Memory B cell (primary cell): ENCODE measurements around the gene SEMA5A.

Experiments
- ATAC-seq: fragments of 150-1000 bp; cut with Tn5 transposase; 2 replicates; pipeline ENCODE4 v1.10.0; 2021; ENCODE audit warnings: low read depth, mild to moderate bottlenecking, moderate library complexity
- DNase-seq, 2 donors: peaks; one replicate each; pipeline ENCODE4 v3.0.0; 2022; ENCODE audit warnings: low spot score in 2 of 2
- H3K27ac Mint-ChIP-seq: one replicate; pipeline ENCODE4 v1.8.0; 2022; ENCODE audit warnings: mild to moderate bottlenecking, moderate library complexity, mixed read lengths
- H3K27me3 Mint-ChIP-seq: one replicate; pipeline ENCODE4 v1.8.0; 2022; ENCODE audit warnings: mixed read lengths
- H3K36me3 Mint-ChIP-seq: one replicate; pipeline ENCODE4 v1.8.0; 2022; ENCODE audit warnings: mild to moderate bottlenecking, mixed read lengths
- H3K4me1 Mint-ChIP-seq: one replicate; pipeline ENCODE4 v1.8.0; 2022; ENCODE audit warnings: mixed read lengths
- H3K4me3 Mint-ChIP-seq: one replicate; pipeline ENCODE4 v1.8.0; 2022; ENCODE audit warnings: mild to moderate bottlenecking, moderate library complexity, mixed read lengths
- H3K9me3 Mint-ChIP-seq: one replicate; pipeline ENCODE4 v1.8.0; 2022; ENCODE audit warnings: mixed read lengths

SEMA5A gene

DNA sequence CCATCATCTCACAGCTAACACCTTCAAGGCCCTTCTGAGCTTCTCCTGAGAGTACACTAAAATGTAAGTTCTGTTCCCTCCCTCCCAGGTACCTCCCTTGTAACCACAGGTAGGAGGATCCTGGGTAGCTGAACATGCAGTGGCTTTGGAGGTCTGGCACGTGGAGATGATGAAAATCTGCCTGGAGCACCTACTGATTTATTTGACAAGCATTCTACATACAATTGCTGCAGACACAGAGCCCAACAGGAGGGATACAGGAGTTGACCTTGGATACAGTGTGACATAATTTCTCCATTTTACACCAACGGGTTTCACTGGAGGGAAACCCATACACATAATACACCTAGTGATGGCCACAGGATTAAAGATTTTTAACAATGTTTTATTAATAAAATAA is 478.7 kb downstream of the SEMA5A start:
- peaks cover 6% of the 10 kb centered on the region for H3K9me3 Mint-ChIP-seq
- DNase-seq (no peak), ATAC-seq (no peak)
- H3K27me3 Mint-ChIP-seq, result no peaks in the 10 kb centered on the region
- no peaks in the 10 kb centered on the region for H3K36me3 Mint-ChIP-seq
- no peak overlapping the region for H3K4me3 Mint-ChIP-seq
- H3K27ac Mint-ChIP-seq, result no peak overlapping the region
- no peaks in the 10 kb centered on the region for H3K4me1 Mint-ChIP-seq

GRCh38 chr5:9066349-9066748 is 479.5 kb downstream of the SEMA5A start:
- ATAC-seq (no peak), DNase-seq (no peak)
- Mint-ChIP-seq H3K36me3 (no peaks in the 10 kb centered on the region), H3K4me3 (no peak overlapping the region), H3K27ac (no peak overlapping the region), H3K4me1 (no peaks in the 10 kb centered on the region), H3K9me3 (peaks cover 2% of the 10 kb centered on the region), H3K27me3 (no peaks in the 10 kb centered on the region)

DNA sequence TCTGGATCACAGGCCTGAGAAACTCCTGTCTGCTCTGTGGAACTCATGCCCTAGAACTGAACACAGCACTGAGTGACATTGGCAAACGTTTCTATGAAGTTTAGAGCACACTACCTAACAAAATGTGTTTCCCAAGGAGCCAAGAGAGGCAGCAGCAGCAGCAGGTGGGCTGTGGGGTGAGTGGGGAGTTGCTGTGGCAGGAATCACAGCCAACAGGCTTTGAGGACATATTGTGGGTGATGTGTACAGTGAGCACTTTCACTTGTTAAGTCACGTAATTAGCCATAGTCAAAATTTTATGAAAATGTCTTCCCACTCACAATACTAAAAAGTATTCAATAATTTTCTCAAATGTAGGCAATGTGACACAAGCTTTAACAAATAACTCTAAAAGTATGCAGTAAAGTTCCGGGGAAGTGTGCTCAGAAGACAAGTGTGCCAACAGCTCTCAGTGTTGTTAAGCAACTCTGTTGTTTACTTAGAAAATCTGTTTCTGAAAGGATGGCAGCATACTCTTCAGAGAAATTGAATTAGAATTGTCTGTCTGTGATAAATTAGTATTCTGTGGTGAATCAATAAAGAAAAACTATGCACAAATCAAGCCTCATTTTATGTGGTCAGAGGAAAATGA is 482.1 kb downstream of the SEMA5A start:
- Mint-ChIP-seq H3K4me3 (no peak overlapping the region), H3K27me3 (no peaks in the 10 kb centered on the region), H3K27ac (no peak overlapping the region), H3K9me3 (peaks cover 2% of the 10 kb centered on the region), H3K4me1 (no peaks in the 10 kb centered on the region), H3K36me3 (no peaks in the 10 kb centered on the region)
- no peak for ATAC-seq
- DNase-seq, result no peak

- Mint-ChIP-seq H3K9me3 (peaks cover 2% of the 10 kb centered on the region), H3K27me3 (no peaks in the 10 kb centered on the region), H3K4me1 (no peaks in the 10 kb centered on the region), H3K36me3 (no peaks in the 10 kb centered on the region), H3K27ac (no peak overlapping the region), H3K4me3 (no peak overlapping the region)
- ATAC-seq (no peak), DNase-seq (no peak)
Measured at GRCh38 chr5:9062873-9063272, 483.0 kb downstream of the SEMA5A start.

- Mint-ChIP-seq H3K9me3 (peaks cover 2% of the 10 kb centered on the region), H3K27ac (no peak overlapping the region), H3K27me3 (no peaks in the 10 kb centered on the region), H3K36me3 (no peaks in the 10 kb centered on the region), H3K4me3 (no peak overlapping the region), H3K4me1 (no peaks in the 10 kb centered on the region)
- no peak for DNase-seq
- no peak for ATAC-seq
Measured at GRCh38 chr5:9059920-9060691, 485.8 kb downstream of the SEMA5A start.

DNA sequence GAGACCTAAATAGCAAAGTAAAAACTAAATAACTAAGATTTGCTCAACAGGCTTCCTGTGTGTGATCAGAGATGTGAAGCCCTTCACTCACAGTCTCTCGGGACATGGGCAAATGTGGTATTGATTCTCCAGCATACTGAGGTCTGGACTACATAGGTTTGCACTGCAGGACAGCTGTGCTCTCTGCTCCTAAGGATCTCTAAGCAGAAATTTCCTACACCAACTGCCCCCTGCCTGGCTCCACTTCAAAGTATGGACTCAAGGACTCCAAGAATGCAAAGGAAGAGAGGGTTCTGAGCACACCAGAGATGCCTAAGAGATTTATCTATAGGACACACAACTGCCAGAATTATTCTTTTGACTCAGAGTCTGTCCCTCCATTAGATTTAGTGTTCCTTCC is 487.2 kb downstream of the SEMA5A start:
- Mint-ChIP-seq H3K27ac (no peak overlapping the region), H3K36me3 (no peaks in the 10 kb centered on the region), H3K9me3 (no peaks in the 10 kb centered on the region), H3K27me3 (no peaks in the 10 kb centered on the region), H3K4me1 (no peaks in the 10 kb centered on the region), H3K4me3 (no peak overlapping the region)
- no peak for ATAC-seq
- no peak for DNase-seq

- Mint-ChIP-seq H3K27ac (no peak overlapping the region), H3K36me3 (no peaks in the 10 kb centered on the region), H3K4me3 (no peak overlapping the region), H3K9me3 (no peaks in the 10 kb centered on the region), H3K4me1 (no peaks in the 10 kb centered on the region), H3K27me3 (no peaks in the 10 kb centered on the region)
- DNase-seq (no peak), ATAC-seq (no peak)
Measured at GRCh38 chr5:9058161-9058560, 487.7 kb downstream of the SEMA5A start.

DNA sequence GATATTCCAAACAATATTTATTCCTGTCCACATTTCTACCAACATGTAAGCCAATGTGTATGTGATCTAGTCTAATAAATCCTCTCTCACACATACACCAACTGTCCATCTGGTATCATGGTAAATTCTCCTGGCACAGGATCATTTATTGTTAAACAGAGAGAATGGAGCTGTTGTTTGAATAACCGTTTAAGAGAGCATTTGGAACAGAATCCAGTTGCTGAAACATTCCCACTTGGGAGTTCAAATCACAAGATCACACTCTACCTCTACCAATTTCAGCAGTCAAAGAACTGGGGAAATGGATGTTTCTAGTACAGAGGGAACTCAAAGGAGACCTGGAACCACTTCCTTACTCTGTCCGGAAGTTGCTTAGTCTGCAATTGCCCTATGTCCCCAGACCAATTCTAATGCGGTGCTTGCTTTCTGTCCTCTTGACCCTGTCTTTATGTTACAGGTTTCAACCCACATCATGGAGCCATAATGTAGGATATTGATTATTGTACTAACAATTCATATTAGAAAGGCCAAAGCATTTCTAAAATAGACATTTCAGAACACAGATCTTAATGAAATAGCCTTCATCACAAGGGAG is 488.4 kb downstream of the SEMA5A start:
- Mint-ChIP-seq H3K4me3 (no peak overlapping the region), H3K36me3 (no peaks in the 10 kb centered on the region), H3K27me3 (no peaks in the 10 kb centered on the region), H3K9me3 (no peaks in the 10 kb centered on the region), H3K27ac (no peak overlapping the region), H3K4me1 (no peaks in the 10 kb centered on the region)
- DNase-seq, result no peak
- no peak for ATAC-seq

DNA sequence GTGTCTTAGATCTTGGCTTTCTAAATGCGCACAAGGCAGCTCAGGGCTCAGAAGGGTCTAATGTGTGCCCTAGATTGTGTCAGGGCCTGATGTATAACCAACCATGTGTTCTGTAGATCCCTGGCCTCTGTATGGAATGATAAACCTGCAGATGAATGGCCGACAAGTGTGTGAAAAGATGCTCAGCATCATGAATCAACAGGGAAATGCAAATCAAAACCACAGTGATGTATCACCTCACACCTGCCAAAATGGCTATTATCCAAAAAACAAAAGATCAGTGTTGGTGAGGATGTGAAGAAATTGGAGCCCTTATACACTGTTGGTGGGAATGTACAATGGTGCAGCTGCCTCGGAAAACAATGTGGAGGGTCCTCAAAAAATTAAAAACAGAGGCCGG is 489.8 kb downstream of the SEMA5A start:
- Mint-ChIP-seq H3K27me3 (no peaks in the 10 kb centered on the region), H3K4me3 (no peak overlapping the region), H3K27ac (no peak overlapping the region), H3K4me1 (no peaks in the 10 kb centered on the region), H3K9me3 (no peaks in the 10 kb centered on the region), H3K36me3 (no peaks in the 10 kb centered on the region)
- no peak for ATAC-seq
- no peak for DNase-seq

DNA sequence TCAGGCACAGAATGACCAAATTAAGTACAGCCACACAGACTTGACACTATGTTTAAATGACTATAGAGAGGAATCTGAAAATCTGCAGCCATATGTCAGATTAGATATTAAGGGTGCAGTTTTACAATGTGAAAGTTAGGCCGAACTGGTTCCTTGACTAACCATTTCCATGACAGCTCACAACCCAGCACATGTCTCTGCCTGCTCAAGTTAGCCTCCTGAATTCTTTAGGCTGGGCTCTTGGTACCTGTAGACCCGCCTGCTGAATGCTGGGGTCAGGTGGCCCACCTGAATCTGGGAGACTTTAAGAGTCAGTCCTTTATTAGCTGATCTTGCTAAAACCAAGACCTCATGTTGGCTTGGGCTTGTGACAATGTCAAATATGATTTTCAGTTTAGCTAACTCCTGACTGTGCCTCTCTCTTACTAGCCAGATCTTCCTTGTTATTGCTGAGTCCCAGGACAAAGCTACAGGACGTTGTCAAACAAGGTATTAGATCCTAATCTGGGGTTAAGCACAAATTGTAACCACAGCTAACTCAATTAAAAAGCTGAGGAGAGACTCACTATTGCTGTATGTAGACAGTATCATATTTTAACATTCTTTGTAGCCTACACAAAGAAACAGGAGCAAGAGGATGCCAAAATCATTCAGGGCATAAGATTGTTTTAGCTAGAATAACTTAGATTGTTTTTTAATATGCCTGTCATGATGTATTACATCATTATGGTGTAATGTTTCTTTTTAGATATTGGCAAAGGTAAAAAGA is 490.9 kb downstream of the SEMA5A start:
- ATAC-seq (no peak), DNase-seq (no peak)
- no peaks in the 10 kb centered on the region for H3K36me3 Mint-ChIP-seq
- no peaks in the 10 kb centered on the region for H3K9me3 Mint-ChIP-seq
- no peak overlapping the region for H3K27ac Mint-ChIP-seq
- H3K4me3 Mint-ChIP-seq, result no peak overlapping the region
- H3K27me3 Mint-ChIP-seq, result no peaks in the 10 kb centered on the region
- no peaks in the 10 kb centered on the region for H3K4me1 Mint-ChIP-seq

GRCh38 chr5:9054322-9054721 is 491.6 kb downstream of the SEMA5A start:
- H3K36me3 Mint-ChIP-seq, result no peaks in the 10 kb centered on the region
- no peak overlapping the region for H3K4me3 Mint-ChIP-seq
- H3K4me1 Mint-ChIP-seq, result no peaks in the 10 kb centered on the region
- H3K27me3 Mint-ChIP-seq, result no peaks in the 10 kb centered on the region
- H3K27ac Mint-ChIP-seq, result no peak overlapping the region
- DNase-seq (no peak), ATAC-seq (no peak)
- H3K9me3 Mint-ChIP-seq, result no peaks in the 10 kb centered on the region

- no peaks in the 10 kb centered on the region for H3K27me3 Mint-ChIP-seq
- no peak overlapping the region for H3K4me3 Mint-ChIP-seq
- H3K4me1 Mint-ChIP-seq, result no peaks in the 10 kb centered on the region
- H3K27ac Mint-ChIP-seq, result no peak overlapping the region
- ATAC-seq (no peak), DNase-seq (no peak)
- H3K9me3 Mint-ChIP-seq, result no peaks in the 10 kb centered on the region
- no peaks in the 10 kb centered on the region for H3K36me3 Mint-ChIP-seq
Measured at GRCh38 chr5:9052421-9052820, 493.5 kb downstream of the SEMA5A start.

DNA sequence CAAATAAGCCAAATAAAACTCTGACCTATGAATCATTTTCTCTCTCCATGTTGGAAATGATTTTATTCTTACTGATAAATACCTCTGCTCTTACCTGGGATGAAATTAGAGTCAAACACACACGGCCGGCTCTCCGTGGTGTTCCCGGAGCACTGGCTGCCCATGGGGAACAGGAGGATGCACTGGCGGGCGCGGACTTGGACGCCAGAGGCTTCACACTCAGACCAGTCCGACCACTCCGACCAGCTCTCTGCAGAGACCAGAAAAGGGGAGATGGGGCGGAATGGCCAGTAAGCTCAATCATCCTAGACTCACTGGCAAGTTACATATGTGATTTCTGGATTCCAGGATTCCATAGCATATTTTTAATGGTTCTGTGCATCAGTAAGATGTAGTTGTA is 494.1 kb downstream of the SEMA5A start:
- H3K27me3 Mint-ChIP-seq, result no peaks in the 10 kb centered on the region

DNA sequence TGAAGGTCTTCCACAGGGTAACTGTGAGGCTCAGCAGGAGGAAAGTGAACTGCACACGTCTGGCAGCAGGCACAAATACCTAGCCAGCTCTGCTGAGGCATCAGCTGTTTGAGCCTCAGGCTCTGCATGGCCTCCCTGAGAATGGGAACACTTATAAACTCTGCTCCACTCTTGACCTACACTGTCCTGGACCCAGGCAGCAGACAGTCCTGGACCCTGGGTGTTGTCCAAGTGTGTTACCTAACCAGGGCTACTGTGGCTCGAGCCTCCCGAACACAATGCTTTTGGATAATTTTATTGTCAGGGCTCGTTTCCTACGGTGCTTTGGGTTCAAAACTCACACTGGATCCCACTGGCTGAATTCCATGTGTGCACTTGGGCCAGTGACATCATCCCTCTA is 497.9 kb downstream of the SEMA5A start:
- no peak overlapping the region for H3K4me3 Mint-ChIP-seq
- ATAC-seq (no peak), DNase-seq (no peak)
- no peak overlapping the region for H3K27ac Mint-ChIP-seq
- H3K27me3 Mint-ChIP-seq, result no peaks in the 10 kb centered on the region
- H3K9me3 Mint-ChIP-seq, result no peaks in the 10 kb centered on the region
- H3K36me3 Mint-ChIP-seq, result no peaks in the 10 kb centered on the region
- no peaks in the 10 kb centered on the region for H3K4me1 Mint-ChIP-seq

More for the DNA sequence above, 494.1 kb downstream of the SEMA5A start:
- Mint-ChIP-seq H3K27ac (no peak overlapping the region), H3K36me3 (no peaks in the 10 kb centered on the region), H3K9me3 (no peaks in the 10 kb centered on the region), H3K4me3 (no peak overlapping the region), H3K4me1 (no peaks in the 10 kb centered on the region)
- ATAC-seq (no peak), DNase-seq (no peak)
